HG03521 (cell line): Measurements from ENCODE around the gene EXOC6B.

Experiments
- ATAC-seq: cut with Tn5 transposase; IDR thresholded peaks from one replicate; pipeline ENCODE4 v1.9.1; 2021; ENCODE audit warnings: mild to moderate bottlenecking, moderate library complexity; ENCODE audit not compliant: unreplicated experiment

EXOC6B gene

GRCh38 chr2:72793798-72794440, 31.9 kb downstream of the EXOC6B start:
- no peak for ATAC-seq

DNA sequence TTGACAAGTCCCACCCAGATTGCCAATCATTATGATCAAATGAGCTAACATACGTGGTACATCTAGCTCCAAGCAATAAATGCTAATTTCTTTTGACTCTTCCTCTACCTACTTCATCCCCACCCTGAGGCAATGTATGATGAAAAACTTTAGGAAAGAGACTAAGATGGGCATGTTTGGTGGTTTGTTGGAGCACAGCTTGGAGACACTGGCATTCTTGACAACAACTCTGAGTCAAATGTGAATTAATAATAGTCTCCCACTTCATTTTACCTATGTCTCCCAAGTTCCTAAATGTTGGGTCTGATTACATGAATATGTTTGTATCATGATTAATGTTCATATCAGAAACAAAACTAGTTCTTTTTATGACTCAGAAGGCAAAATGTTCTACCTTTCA, 36.6 kb downstream of the EXOC6B start:
- ATAC-seq, result no peak

DNA sequence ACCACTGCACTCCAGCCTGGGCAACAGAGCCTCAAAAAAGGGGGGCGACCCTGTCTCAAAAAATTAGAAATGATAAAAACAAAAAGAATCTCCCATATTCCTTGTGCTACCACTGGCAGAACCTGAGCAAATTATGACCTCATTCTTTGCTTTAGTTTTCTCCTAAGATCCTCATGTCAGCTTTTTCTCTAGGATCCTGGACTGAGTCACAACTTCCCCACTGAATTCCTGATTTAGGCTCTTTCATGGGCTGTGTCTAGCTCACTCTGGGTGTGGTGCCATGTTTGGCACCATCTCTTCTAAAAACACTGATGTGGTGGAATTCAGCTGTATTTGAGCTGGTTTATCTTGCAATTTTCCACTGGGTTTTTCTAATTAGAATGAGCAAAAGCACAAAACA, 37.1 kb downstream of the EXOC6B start:
- ATAC-seq, result no peak

DNA sequence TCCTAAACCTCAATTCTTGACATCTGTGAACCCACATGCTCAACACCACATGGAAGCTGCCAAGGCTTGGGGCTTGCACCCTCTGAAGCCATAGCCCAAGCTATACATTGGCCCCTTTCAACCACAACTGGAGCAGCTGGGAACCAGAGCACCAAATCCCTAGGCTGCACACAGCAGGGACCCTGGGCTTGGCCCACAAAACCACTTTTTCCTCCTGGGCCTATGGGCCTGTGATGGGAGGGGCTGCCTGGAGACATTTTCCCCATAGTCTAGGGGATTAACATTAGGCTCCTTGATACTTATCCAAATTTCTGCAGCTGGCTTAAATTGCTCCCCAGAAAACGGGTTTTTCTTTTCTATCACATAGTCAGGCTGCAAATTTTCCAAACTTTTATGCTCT, 40.3 kb downstream of the EXOC6B start:
- ATAC-seq, result no peak

DNA sequence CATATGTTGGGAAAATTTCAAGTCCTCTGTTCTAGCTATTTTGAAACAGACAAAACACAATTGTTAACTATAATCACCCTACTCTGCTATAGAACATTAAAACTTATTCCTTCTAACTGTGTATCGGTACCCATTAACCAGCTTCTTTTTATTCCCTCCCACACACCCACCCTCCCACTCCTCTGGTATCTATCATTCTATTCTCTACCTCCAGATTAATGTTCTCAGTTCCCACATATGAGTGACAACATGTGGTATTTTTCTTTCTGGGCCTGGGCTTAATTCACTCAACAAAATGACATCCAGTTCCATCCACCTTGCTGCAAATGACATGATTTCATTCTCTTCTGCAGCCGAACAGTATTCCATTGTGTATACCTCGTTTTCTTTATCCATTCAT, 43.3 kb downstream of the EXOC6B start:
- no peak for ATAC-seq

DNA sequence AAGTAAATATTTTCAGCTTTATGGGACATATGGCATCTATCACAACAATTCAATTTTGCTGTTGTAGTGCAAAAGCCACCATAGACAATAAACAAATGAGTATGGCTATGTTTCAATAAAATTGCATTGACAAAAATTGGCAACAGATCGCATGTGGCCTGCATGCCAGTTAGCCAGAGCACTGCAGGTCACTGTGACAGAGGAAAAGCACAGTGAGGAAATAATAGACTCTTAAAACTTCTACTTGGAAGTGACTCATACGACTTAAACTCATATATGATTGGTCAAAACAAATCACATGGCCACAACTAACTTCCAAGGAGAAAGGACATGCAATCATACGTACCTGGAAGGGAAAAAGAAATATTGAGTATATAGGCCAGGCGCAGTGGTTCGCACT, 44.4 kb downstream of the EXOC6B start:
- ATAC-seq, result no peak

DNA sequence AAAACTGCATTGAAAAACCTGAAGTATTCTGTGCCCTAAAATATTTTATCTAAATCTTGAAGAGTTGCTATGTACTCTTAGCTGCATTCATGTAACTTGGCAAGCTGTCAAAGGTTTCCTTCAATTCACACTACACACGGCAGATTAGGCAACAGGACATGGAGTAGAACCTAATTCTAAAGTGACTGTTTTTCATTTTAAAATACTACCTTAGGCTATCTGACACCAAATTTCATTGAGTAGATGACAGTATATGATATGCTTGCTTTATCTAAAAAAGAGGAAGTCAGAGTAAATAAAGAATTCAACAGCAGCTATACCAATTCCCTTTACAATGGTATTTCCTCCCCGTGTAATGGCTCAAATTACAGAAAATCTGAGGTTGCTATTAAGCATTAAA, 45.4 kb downstream of the EXOC6B start:
- ATAC-seq, result no peak

DNA sequence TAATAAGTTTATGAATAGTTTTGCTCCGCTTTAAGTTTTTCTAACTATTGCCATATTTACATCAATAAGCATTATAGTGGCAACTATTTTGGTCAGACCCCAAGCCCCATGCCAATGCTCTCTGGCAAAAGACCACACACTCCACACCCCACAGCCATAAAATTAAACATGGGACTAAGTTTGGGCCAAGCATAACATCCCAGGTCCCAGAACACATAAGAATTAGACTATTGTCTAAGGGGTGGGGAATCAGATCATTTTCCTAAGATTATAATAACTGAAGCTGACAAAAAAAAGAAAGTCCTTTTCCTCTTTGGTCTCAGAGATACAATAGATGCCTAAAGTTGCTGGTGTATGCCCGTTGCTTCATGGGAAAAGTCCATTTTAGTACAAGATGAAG, 46.3 kb downstream of the EXOC6B start:
- ATAC-seq, result no peak

DNA sequence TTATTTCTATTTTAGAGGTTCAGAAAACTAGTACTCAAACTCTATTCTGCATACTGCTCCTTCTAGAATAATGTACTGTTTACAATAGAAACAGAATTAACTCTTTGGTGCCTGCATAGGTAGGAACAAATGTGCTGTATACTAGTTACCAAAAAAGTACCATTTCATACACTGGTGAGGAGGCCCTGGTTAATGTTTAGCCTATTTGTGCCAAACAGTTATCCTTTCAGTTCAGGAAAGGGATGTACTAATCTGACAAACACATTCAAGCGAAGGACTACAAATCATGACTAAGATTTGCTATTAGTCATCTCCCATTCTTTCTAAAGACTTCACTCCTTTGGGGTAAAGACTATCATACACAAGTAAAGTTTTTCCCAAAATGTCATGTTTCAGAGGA, 47.4 kb downstream of the EXOC6B start:
- no peak for ATAC-seq

DNA sequence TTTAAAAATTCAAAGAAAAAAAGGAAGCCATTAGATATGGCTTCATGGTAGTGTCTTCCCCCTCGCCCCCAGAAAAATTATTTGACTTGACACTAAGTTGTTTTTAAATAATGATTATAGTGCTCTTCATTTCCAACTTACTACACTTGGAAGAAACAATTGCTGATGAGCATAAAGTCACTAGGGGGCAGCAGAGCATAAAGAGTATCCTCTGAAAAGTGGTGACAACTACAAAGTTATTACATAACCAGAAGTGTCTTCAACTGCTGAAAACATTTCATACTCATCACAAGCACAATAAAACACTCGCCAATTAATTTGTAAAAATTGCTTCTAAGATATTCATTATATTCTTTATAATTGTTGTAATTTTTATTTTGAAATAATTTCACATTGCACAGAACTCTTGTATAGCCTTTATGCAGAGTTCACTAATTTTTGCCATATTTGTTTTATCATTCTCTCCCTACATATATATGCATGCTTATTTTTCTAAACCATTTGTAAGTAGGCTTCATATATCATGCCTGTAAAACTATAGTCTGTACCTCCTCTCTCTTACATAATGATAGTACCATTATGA, 54.9 kb downstream of the EXOC6B start:
- peak; percentile 72 for ATAC-seq

- ATAC-seq, result no peak
These were observed 59.7 kb downstream of the EXOC6B start for GRCh38 chr2:72765997-72766609.

- no peak for ATAC-seq
These were observed 63.6 kb downstream of the EXOC6B start for GRCh38 chr2:72762276-72762675.

DNA sequence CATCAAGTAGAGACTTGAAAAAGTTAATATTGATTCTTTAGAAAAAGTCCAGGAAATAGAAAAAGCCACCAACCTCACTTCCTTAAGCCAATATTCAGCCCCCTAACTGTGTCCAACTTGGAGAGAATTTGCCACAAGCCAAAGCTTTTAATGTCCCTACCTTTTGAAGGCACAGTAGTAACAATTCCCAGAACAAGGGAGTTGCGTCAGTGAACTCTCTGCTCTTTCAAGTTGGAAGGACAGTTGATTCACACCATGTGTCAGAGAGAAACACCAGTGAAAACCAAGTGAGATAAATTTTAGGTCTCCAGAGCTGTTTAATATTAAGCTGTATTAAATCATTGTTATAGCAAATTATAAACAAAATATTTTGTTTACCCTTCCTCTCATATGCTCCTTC, 66.1 kb downstream of the EXOC6B start:
- no peak for ATAC-seq

- no peak for ATAC-seq
These were observed 68.6 kb downstream of the EXOC6B start for GRCh38 chr2:72757177-72757775.

DNA sequence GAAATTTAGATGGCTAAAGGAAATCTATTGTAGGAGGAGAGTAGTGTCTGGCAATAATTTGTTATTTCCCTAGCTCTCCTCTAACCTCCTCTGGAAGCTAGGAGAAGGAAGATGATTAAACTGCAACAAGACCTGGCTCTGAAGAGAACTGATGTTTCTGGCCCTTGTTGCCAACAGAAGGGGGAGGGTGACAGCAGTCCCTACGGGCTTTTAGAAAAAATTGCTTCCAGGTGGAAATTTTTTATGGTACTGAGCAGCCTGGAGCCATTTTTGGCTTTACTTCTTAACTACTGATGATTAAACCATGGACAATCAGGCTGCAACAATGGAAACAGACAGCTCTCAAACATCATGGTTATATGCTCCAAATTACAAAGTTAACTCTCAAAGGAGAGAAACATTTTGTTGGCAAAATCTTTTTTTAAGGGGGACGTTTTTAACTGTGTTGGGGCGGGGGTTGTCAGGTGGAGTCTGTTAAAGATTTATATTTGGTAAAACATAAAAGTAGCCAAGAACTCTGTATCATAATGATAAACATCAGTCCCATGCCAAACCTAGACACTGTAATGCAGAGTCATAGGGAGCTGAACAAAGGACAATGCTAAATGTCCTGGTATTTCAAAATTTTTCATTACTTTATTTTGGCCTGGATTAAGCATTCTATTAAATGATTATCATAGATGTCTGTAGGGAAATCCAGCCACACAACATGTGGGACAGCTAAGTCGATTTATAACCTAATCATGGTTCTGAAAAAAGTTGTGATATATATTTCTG, 70.0 kb downstream of the EXOC6B start:
- ATAC-seq, result no peak

- ATAC-seq, result no peak
These were observed 71.1 kb downstream of the EXOC6B start for GRCh38 chr2:72754628-72755320.

GRCh38 chr2:72750977-72751639, 74.7 kb downstream of the EXOC6B start:
- no peak for ATAC-seq

DNA sequence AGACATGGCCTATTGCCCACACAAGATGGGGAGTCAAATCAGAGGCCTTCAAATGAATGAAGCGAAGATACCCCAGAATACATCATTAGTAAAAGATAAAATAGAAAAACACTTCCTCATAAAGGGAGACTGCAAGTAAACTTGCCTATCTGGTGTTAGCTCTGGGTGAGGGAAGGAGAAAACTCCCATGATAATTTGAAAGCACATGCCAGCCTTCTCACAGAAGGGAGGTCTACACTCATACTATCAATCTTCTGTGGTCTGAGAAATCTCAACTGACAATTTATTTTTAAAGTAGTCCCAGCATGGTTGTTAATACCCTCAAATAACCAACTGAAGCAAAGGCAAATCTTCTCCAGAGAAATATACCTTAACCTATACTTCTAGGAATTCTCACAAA, 75.4 kb downstream of the EXOC6B start:
- no peak for ATAC-seq

- ATAC-seq, result no peak
These were observed 78.5 kb downstream of the EXOC6B start for GRCh38 chr2:72747344-72747743.

GRCh38 chr2:72745679-72746368, 80.0 kb downstream of the EXOC6B start:
- no peak for ATAC-seq
